NOMO-1 treated with DMSO at 0.1 percent for 48 hours (cell line): Measurements from ENCODE around the gene RGS6.

ENCODE experiments used
- DNase-seq: peaks from one replicate; lab custom pipeline; 2025; ENCODE audit not compliant: unreplicated experiment; lab: John Stamatoyannopoulos, UW

Gene RGS6

GRCh38 chr14:72600551-72601330 lies 668.5 kb downstream of the RGS6 start:
- DNase-seq: no peak

GRCh38 chr14:72603639-72604038 lies 671.4 kb downstream of the RGS6 start:
- no peak for DNase-seq

- no peak for DNase-seq
Observed at GRCh38 chr14:72604133-72604532, 671.9 kb downstream of the RGS6 start.

GRCh38 chr14:72605096-72605920 lies 673.1 kb downstream of the RGS6 start:
- no peak for DNase-seq

GRCh38 chr14:72605921-72606220 lies 673.6 kb downstream of the RGS6 start:
- no peak for DNase-seq

GRCh38 chr14:72606879-72607278 lies 674.6 kb downstream of the RGS6 start:
- no peak for DNase-seq

- DNase-seq: no peak
Observed at GRCh38 chr14:72607386-72608130, 675.3 kb downstream of the RGS6 start.

- no peak for DNase-seq
Observed at GRCh38 chr14:72608391-72609204, 676.4 kb downstream of the RGS6 start.

- no peak for DNase-seq
Observed at GRCh38 chr14:72609205-72609916, 677.1 kb downstream of the RGS6 start.

GRCh38 chr14:72610096-72610830 lies 678.0 kb downstream of the RGS6 start:
- DNase-seq: no peak

GRCh38 chr14:72610831-72611200 lies 678.6 kb downstream of the RGS6 start:
- DNase-seq: no peak

GRCh38 chr14:72611506-72611905 lies 679.3 kb downstream of the RGS6 start:
- no peak for DNase-seq

- DNase-seq: no peak
Observed at GRCh38 chr14:72612041-72612440, 679.8 kb downstream of the RGS6 start.

- no peak for DNase-seq
Observed at GRCh38 chr14:72613231-72613974, 681.2 kb downstream of the RGS6 start.

- DNase-seq: no peak
Observed at GRCh38 chr14:72613975-72614319, 681.7 kb downstream of the RGS6 start.

- DNase-seq: no peak
Observed at GRCh38 chr14:72614365-72614764, 682.1 kb downstream of the RGS6 start.

- DNase-seq: no peak
Observed at GRCh38 chr14:72614891-72615415, 682.7 kb downstream of the RGS6 start.

- no peak for DNase-seq
Observed at GRCh38 chr14:72615451-72616121, 683.4 kb downstream of the RGS6 start.
